Ramos (cell line): Measurements from ENCODE around the gene FAM78B.

ENCODE experiments used
- in situ Hi-C: fragments of 300-500 bp; cut with MboI; formaldehyde crosslinking; loops from one replicate; pipeline ENCODE4 v1.14.3; 2022; ENCODE audit warnings: low sequenced_read_pairs; ENCODE audit not compliant: unreplicated experiment

Gene FAM78B

GRCh38 chr1:166080277-166080966 is 86.4 kb downstream of the FAM78B start:
- in situ Hi-C loops, result no loop called here

- in situ Hi-C loops, result no loop called here
Measured at GRCh38 chr1:166079276-166079675, 87.5 kb downstream of the FAM78B start.

GRCh38 chr1:166073489-166073888 is 93.3 kb downstream of the FAM78B start:
- in situ Hi-C loops, result no loop called here

GRCh38 chr1:166069390-166069789 is 97.4 kb downstream of the FAM78B start:
- in situ Hi-C loops, result no loop called here

- in situ Hi-C loops, result no loop called here
Measured at GRCh38 chr1:166066107-166066506, 100.7 kb downstream of the FAM78B start.

GRCh38 chr1:166064951-166065350 is 101.8 kb downstream of the FAM78B start:
- in situ Hi-C loops, result no loop called here

- in situ Hi-C loops, result no loop called here
Measured at GRCh38 chr1:166064313-166064926, 102.4 kb downstream of the FAM78B start.

GRCh38 chr1:166063701-166064100 is 103.1 kb downstream of the FAM78B start:
- in situ Hi-C loops, result no loop called here

- in situ Hi-C loops, result no loop called here
Measured at GRCh38 chr1:166062421-166063070, 104.3 kb downstream of the FAM78B start.

GRCh38 chr1:166057650-166058049 is 109.2 kb downstream of the FAM78B start:
- in situ Hi-C loops, result no loop called here

GRCh38 chr1:166053395-166053794 is 113.4 kb downstream of the FAM78B start:
- in situ Hi-C loops, result no loop called here

- in situ Hi-C loops, result no loop called here
Measured at GRCh38 chr1:166040202-166040997, 126.4 kb downstream of the FAM78B start.

GRCh38 chr1:166039436-166040201 is 127.2 kb downstream of the FAM78B start:
- in situ Hi-C loops, result no loop called here

- in situ Hi-C loops, result no loop called here
Measured at GRCh38 chr1:166036092-166036491, 130.7 kb downstream of the FAM78B start.

GRCh38 chr1:166032572-166033371 is 134.0 kb downstream of the FAM78B start:
- in situ Hi-C loops, result no loop called here

GRCh38 chr1:166031932-166032571 is 134.7 kb downstream of the FAM78B start:
- in situ Hi-C loops, result no loop called here

- in situ Hi-C loops, result no loop called here
Measured at GRCh38 chr1:166029196-166029945, 137.4 kb downstream of the FAM78B start.

- in situ Hi-C loops, result no loop called here
Measured at GRCh38 chr1:166026555-166026954, 140.2 kb downstream of the FAM78B start.
